ENCODE measurements around the gene HAP1.
"Not testable (repeated sequence)": the region's sequence is repeated elsewhere in the genome, so short reads cannot be mapped to it uniquely, and the experiment has no call there.

HAP1 gene

GRCh38 chr17:41731836-41732235 is 2.6 kb downstream of the HAP1 start:
- DNase-seq (ENCODE audit: low read depth) = no peak
- no peak overlapping the region for H3K4me3 ChIP-seq (ENCODE audit: low read depth, low read length)

DNA sequence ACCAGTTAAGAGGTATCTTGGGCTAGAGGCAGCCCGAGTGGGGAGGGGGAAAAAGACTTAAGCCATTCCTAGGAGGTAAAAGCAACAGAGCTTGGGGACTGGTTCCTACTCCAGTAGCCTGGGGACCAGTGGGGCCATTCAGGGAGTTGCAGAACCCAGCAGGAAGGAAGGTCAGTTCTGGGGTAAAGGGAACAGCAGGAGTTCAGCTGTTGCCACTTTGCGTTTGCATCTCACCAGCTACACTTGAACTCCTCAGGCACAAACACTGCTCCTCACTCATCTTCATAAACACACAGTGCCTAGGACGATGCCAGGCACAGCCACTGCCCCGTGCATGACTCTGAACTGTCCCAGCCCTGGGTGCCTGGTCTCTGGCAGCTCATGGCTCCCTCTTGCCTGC is 4.0 kb downstream of the HAP1 start:
- H3K4me3 ChIP-seq (ENCODE audit: low read depth, low read length) = no peak overlapping the region
- no peak for DNase-seq (ENCODE audit: low read depth)

- no peak overlapping the region for H3K4me3 ChIP-seq (ENCODE audit: low read depth, low read length)
- DNase-seq (ENCODE audit: low read depth) = no peak
Measured at GRCh38 chr17:41728056-41728455, 6.4 kb downstream of the HAP1 start.

- DNase-seq (ENCODE audit: low read depth) = no peak
- H3K4me3 ChIP-seq (ENCODE audit: low read depth, low read length) = no peak overlapping the region
Measured at GRCh38 chr17:41725134-41725533, 9.3 kb downstream of the HAP1 start.

DNA sequence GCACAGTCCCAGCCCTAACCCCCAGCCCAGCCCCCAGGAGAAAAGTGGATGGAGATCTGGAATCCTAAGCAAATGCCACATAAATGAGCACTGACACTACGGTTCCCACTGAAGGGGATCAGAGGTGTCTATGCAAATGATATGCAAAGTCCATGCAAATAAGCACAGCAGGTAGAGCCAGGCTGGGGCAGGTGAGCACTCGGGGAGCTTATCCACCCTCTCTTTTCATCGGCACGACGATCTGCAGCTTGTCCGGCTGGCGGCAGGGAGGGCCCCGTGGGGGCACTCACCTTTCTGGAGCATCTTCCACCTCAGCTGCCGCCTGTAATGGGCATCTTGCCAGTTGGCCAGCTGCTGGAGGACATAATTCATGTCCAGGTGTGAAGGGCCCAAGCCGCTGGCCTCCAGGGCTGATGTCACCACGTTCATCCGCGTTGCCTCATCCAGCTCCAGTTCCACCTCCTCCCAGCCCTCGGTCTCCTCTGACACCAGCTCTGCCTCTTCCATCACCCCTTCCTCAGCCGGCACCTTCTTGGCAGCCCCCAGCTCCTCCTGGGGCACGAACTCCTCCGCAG is 9.9 kb downstream of the HAP1 start:
- H3K4me3 ChIP-seq (ENCODE audit: low read depth, low read length) = no peak overlapping the region
- DNase-seq (ENCODE audit: low read depth) = no peak

- no peak overlapping the region for H3K4me3 ChIP-seq (ENCODE audit: low read depth, low read length)
Measured at GRCh38 chr17:41723801-41724475, 10.5 kb downstream of the HAP1 start.

DNA sequence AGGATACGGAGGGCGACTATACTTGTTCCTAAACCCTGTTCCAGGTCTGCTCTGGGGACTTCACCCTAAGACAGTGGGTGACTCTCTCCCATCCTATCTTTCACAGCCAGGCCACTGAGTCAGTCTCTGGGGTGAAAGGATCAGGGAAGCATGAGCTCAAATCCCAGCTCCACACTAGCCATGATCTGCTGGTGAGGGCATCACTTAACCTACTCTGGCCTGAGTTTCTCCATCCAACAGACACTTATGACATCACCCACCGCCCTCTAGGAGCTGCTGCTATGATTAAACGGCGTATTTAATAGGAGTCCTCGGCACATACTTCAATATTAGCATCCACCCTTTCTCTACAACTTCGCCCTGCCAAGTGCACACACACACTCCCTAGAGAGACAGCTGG is 12.2 kb downstream of the HAP1 start:
- no peak overlapping the region for H3K4me3 ChIP-seq (ENCODE audit: low read depth, low read length)
- DNase-seq (ENCODE audit: low read depth) = no peak

More at GRCh38 chr17:41723801-41724475, 10.5 kb downstream of the HAP1 start:
- no peak for DNase-seq (ENCODE audit: low read depth)

DNA sequence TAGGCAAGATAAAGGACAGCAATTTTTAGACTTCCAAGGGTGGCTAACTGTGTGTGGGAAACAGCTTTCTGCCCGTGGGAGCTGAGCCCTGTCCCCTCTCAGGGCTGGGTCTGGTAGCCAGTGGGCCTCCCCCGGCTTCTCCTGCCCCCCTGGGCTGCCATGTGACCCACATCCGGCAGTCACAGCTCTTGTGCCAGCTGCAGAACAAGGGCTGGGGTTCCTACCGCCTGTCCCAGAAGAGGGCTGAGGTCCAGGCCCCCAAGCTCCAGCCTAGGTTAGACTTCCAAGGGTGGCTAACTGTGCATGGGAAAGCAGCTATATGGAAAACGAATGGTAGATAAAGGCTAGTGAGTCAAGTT is 16.2 kb downstream of the HAP1 start:
- no peak overlapping the region for H3K4me3 ChIP-seq (ENCODE audit: low read depth, low read length)
- DNase-seq (ENCODE audit: low read depth) = no peak

DNA sequence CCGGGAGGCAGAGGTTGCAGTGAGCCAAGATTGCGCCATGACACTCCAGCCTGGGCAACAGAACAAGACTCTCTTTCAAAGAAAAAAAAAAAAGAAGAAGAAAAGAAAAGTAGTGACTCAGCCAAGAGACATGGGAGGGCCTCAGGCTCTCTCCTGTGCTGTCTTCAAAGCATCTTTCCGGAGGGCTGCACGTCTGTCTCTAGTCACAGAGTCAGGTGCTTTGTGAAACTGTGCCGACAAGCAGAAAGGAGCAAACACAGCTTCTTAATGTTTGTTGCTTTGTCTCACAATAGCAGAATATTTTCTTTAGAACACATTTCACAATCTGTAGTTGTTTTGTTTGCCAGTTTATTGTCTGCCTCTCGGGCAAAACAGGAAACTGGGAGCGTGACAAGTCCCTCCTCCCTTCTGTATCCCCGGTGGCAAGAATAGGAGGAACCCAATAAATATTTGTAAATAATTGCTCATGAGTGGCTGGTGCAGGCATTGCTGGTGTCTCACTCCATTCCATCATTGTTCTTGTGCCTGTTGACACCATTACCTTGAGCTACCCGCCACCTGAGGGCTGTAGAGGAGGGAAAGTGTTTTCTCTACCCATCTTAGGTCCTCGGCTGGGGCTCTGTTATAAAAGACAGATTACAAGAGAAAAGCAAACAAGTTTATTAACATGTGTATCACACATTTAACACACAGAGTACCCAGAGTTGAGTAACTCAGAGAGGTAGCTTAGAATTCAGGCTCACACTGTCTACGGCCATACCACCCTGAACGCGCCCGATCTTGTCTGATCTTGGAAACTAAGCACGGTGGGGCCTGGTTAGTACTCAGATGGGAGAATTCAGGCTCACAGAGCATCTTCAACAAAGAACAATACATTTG is 16.8 kb downstream of the HAP1 start:
- no peak overlapping the region for H3K4me3 ChIP-seq (ENCODE audit: low read depth, low read length)

DNA sequence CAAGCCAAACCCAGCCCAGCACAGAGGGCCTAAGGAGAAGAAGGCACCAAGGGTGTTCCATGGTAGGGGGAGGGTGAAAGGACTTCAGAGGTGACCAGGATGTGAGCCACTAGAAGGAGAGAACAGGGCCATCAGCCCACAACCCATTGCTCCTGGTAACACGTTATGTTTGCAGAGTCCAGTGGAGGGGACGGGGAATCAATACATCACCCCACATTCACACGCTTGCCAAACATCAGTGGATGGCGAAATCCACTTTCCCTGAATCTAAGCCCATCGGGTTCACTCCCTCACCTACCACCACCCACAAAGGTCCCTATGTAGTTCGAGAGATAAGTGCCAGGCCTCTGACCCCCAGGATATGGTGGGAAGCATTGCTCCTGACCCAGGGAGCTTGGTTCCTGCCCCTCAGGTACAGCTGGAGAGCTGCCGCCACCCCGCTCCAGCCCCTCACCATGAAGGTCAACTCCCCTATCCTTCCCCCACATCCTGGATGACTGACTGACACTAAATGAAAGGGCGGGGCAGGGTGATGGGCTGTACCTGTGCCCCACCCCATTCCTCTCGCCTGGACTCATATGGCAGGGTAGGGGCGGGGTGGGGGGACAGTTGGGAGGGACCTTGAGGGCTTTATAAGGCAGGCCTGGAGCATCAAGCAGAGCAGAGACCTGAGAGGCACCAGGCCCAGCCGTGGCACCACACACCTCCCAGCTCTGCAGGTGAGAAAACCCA is 22.6 kb downstream of the HAP1 start, which contains the start of gene GAST:
Gene GAST, plus strand, starts transcription at position 663 of the 732 bp plus-strand sequence. CDS start 3,106 bp downstream, outside the sequence.
- H3K4me3 ChIP-seq (ENCODE audit: low read depth, low read length) = no peak within 1 kb of the TSS
- no peak for DNase-seq (ENCODE audit: low read depth)

More for the DNA sequence above, 16.8 kb downstream of the HAP1 start:
- DNase-seq (ENCODE audit: low read depth) = no peak

- peak; percentile 73 for DNase-seq (ENCODE audit: low read depth)
- H3K4me3 ChIP-seq (ENCODE audit: low read depth, low read length) = no peak overlapping the region
Measured at GRCh38 chr17:41710472-41711090, 23.9 kb downstream of the HAP1 start.

GRCh38 chr17:41707803-41708669 is 26.4 kb downstream of the HAP1 start:
- no peak overlapping the region for H3K4me3 ChIP-seq (ENCODE audit: low read depth, low read length)
- no peak for DNase-seq (ENCODE audit: low read depth)

GRCh38 chr17:41705271-41705991 is 29.0 kb downstream of the HAP1 start:
- no peak for DNase-seq (ENCODE audit: low read depth)

GRCh38 chr17:41702712-41703111 is 31.7 kb downstream of the HAP1 start:
- no peak overlapping the region for H3K4me3 ChIP-seq (ENCODE audit: low read depth, low read length)
- no peak for DNase-seq (ENCODE audit: low read depth)

More at GRCh38 chr17:41705271-41705991, 29.0 kb downstream of the HAP1 start:
- H3K4me3 ChIP-seq (ENCODE audit: low read depth, low read length) = no peak overlapping the region

- not testable (repeated sequence) for H3K4me3 ChIP-seq (ENCODE audit: low read depth, low read length)
Measured at GRCh38 chr17:41700843-41701242, 33.6 kb downstream of the HAP1 start.

DNA sequence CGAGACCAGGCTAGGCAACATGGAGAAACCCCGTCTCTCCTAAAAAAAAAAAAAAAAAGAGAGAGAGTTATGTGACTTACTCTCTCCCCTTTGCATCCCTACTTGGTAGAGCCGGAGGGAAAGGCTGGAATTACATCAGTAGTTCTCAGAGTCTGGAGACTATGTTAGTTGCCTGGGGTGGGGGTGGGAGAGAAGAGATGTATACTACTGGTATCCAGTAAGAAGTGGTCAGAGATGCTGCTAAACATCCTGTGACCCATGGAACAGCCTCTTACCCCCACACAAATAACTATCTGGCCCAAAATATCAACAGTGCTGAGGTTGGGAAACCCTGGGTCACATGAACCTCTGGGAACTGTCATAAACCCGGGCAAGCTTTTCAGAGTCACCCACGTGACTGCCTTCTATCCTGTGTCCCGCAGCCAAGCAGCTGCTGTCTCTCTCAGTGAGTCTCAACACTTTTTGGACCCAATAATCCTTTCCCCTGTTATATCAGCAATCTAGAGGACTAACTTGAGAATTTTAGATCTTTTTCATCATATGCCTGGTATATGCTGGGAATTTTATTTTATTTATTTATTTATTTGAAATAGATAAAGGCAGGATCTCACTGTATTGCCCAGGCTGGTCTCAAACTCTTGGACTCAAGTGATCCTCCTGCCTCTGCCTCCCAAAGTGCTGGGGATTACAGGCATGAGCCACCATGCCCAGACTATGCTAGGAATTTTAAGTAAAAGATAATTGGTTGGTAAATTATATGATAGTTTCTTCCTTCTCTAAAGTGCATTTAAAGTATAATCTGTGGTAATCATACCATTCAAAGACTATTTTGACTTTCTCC is 37.1 kb downstream of the HAP1 start:
- no peak for DNase-seq (ENCODE audit: low read depth)

More at GRCh38 chr17:41700843-41701242, 33.6 kb downstream of the HAP1 start:
- DNase-seq (ENCODE audit: low read depth) = not testable (repeated sequence)

More for the DNA sequence above, 37.1 kb downstream of the HAP1 start:
- no peak overlapping the region for H3K4me3 ChIP-seq (ENCODE audit: low read depth, low read length)

Measured in skeletal muscle cell (primary cell).